Measurements from ENCODE around the gene IL20RB.

The IL20RB gene

DNA sequence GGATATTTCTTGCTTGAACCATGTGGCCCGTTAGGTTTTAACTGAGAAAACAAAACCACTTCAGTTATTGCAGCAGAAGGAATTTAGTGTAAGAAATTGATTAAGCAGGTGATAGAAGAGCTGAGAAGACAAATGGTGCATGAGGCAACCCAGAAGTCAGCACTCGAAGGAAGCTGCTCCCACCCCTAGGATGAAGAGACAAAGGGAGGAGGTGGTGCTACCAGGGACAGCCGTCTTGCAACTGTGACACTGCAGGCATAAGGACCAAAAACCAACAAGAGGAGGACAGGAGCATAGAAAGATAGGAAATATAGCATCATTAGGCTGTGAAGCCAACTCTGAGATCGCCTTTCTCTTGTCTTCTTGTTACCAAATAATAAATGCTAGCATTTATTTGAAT lies 89.0 kb downstream of the IL20RB start:
- DNase-seq, result no peak

DNA sequence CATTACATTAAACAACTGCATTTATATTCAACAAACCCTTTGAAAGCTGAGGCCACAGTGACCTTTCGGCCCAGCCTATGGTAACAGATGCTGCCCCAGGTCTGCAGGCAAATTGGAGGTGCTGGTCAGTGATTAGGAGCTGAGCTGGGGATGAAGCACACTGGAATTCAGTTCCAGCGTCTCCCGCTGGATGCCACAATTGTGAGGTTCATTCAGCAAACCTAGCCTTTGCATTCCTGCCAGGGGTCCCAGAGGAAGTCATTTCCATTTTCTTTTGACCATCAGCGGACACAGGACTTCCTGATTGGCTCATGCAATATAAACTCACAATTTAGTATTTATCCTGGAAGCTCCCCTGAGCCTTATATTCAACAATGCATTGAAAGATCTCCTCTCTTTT lies 89.5 kb downstream of the IL20RB start:
- DNase-seq, result no peak

DNA sequence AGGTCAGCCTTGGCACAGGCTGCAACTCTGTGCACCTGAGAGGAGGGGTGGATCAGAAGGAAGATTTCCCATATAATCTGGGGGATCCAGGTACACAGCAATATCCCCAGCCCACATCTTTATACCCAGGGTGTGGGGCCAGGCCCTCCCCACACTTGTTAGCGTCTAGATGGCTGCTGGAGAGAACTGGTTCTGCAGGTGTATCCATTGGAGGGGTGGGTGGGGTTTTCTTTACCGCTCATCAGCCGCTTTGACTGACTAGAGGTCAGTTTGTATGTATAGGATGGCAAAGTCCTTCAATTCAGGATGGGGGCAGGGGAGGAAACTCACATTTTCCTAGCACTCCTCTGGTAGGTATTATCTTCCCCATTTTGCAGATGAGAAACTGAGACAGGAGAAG lies 92.5 kb downstream of the IL20RB start:
- no peak for DNase-seq

DNA sequence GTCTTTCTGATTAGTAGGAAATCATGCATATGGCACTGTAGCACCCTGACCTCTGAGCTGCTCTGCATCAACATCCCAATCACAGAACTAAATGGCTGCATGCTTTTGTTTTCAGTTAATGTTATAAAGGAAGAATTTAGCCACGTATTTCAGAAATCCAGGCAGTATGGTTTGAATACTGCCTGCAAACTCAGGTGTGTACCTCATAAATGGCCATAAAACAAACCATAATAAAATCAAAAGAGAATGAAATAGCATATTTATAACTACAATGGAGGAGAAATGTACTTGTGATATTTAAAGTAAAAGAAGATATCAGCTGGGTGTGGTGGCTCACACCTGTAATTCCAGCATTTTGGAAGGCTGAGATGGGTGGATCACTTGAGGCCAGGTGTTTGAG lies 94.5 kb downstream of the IL20RB start:
- no peak for DNase-seq
